Superior temporal gyrus (tissue), 1 donor: Measurements from ENCODE around the gene VKORC1.

Experiments used
- DNase-seq: peaks from one replicate; pipeline ENCODE4 v3.0.0-alpha.2; 2016; ENCODE audit errors: extremely low spot score

VKORC1 gene

GRCh38 chr16:31130336-31130891 is 35.8 kb upstream of the VKORC1 start:
- DNase-seq = no peak

GRCh38 chr16:31129568-31130335 is 35.2 kb upstream of the VKORC1 start:
- peak; percentile 14 for DNase-seq

GRCh38 chr16:31128711-31129567 is 34.3 kb upstream of the VKORC1 start:
- peak; percentile 10 for DNase-seq

GRCh38 chr16:31127182-31127581 is 32.6 kb upstream of the VKORC1 start:
- no peak for DNase-seq

- no peak for DNase-seq
Observed at GRCh38 chr16:31125844-31126243, 31.2 kb upstream of the VKORC1 start.

GRCh38 chr16:31120129-31120528 is 25.5 kb upstream of the VKORC1 start:
- DNase-seq = no peak

GRCh38 chr16:31118223-31119155 is 23.9 kb upstream of the VKORC1 start:
- DNase-seq = peak; percentile 15

GRCh38 chr16:31117384-31118222 is 23.0 kb upstream of the VKORC1 start, which contains the start of gene KAT8:
Gene KAT8, plus strand, starts transcription at chr16:31117664. Its CDS starts 18 bp downstream, at chr16:31117682.
- peak; percentile 99 for DNase-seq

- DNase-seq = no peak
Observed at GRCh38 chr16:31114468-31114867, 19.9 kb upstream of the VKORC1 start.

- DNase-seq = no peak
Observed at GRCh38 chr16:31113121-31114120, 18.8 kb upstream of the VKORC1 start.

GRCh38 chr16:31112711-31113110 is 18.1 kb upstream of the VKORC1 start:
- no peak for DNase-seq

- no peak for DNase-seq
Observed at GRCh38 chr16:31111881-31112466, 17.4 kb upstream of the VKORC1 start.

- no peak for DNase-seq
Observed at GRCh38 chr16:31110106-31111034, 15.8 kb upstream of the VKORC1 start.

- DNase-seq = no peak
Observed at GRCh38 chr16:31109622-31110021, 15.0 kb upstream of the VKORC1 start.

GRCh38 chr16:31108794-31109558 is 14.4 kb upstream of the VKORC1 start:
- no peak for DNase-seq

GRCh38 chr16:31108035-31108793 is 13.6 kb upstream of the VKORC1 start, which contains the start of gene BCKDK:
Gene BCKDK, plus strand, starts transcription at chr16:31108386. Its CDS starts 838 bp downstream, at chr16:31109224.
- peak; percentile 77 for DNase-seq
